HCT116 (cell line): ENCODE data around the gene IFI16.
"Not testable (repeated sequence)": the region's sequence is repeated elsewhere in the genome, so short reads cannot be mapped to it uniquely, and the experiment has no call there.

Experiments
- JUND ChIP-seq: IDR thresholded peaks from 2 replicates; pipeline ENCODE4 v1.6.1; 2012
- POLR2AphosphoS5 ChIP-seq: IDR thresholded peaks from 2 replicates; pipeline ENCODE4 v1.6.1; 2011; ENCODE audit warnings: mild to moderate bottlenecking, low read depth, low read length, moderate library complexity
- SP1 ChIP-seq: IDR thresholded peaks from 2 replicates; pipeline ENCODE4 v1.6.1; 2012; ENCODE audit warnings: low read depth

DNA sequence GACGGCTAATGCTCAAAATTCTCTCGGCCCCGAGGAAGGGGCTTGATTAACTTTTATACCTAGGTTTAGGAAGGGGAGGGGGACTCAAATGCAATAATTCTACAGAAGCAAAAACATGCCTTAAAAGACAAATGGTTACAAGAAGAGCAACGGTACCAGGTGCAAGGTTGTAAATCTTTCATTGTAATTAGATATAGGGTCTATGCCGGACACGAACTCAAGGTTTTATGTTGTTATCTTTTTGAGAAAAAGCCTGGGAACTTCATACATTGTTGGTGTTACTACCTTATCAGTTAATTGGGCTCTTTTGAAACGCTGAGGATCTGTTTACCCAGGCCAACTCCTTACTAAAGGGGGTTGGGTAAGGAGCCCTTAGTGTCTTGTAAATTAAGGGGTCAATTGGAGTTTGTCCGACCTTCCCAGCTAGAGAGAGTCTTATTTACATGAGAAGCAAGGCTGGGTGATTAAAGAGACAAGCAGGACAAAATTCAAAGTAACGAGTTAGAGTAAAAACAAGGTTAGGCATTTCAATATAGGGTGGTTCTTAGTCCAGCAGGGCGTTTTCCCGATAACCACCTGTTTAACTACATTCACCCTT is 3.4 kb upstream of the IFI16 start:
- TF ChIP-seq SP1, JUND, POLR2AphosphoS5: not testable (repeated sequence)
